Measurements from ENCODE around the gene ASIC3. TPM values are rescaled to one million over a fixed set of nuclear protein-coding genes. Genes with fewer than 3 reads are reported as not detected.

Gene ASIC3
- total RNA-seq, 2 donors from 2014 or later: 2.5 to 3.0 TPM

DNA sequence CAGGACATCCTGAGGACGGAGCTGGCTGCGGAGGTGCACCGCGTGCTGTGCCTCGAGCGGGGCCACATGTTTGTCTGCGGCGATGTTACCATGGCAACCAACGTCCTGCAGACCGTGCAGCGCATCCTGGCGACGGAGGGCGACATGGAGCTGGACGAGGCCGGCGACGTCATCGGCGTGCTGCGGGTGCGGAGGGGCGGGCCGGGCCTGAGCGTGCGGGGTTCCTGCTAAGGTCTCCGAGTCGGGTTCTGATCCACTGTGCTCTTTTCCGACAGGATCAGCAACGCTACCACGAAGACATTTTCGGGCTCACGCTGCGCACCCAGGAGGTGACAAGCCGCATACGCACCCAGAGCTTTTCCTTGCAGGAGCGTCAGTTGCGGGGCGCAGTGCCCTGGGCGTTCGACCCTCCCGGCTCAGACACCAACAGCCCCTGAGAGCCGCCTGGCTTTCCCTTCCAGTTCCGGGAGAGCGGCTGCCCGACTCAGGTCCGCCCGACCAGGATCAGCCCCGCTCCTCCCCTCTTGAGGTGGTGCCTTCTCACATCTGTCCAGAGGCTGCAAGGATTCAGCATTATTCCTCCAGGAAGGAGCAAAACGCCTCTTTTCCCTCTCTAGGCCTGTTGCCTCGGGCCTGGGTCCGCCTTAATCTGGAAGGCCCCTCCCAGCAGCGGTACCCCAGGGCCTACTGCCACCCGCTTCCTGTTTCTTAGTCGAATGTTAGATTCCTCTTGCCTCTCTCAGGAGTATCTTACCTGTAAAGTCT is 34.4 kb upstream of the ASIC3 start:
- Mint-ChIP-seq H3K4me3 (peak overlapping the region; percentile 50), H3K4me1 (peaks cover 21% of the 10 kb centered on the region), H3K36me3 (ENCODE audit: low read depth) (no peaks in the 10 kb centered on the region), H3K9me3 (peaks cover 3% of the 10 kb centered on the region), H3K27me3 (ENCODE audit: insufficient read depth) (peaks cover 75% of the 10 kb centered on the region), H3K27ac (peak overlapping the region; percentile 36)
- DNase-seq: peak; percentile 93
- Histone ChIP-seq H3K27me3 (ENCODE audit: control insufficient read depth, insufficient read depth, low read length, poor library complexity, severe bottlenecking) (peaks cover 24% of the 10 kb centered on the region), H3K36me3 (ENCODE audit: control insufficient read depth, insufficient read depth, low read length) (no peaks in the 10 kb centered on the region), H3K9me3 (ENCODE audit: control insufficient read depth, low read length) (no peaks in the 10 kb centered on the region), H3K27ac (ENCODE audit: low read depth, low read length) (no peak overlapping the region), H3K4me1 (ENCODE audit: control insufficient read depth, insufficient read depth, low read length) (peaks cover 9% of the 10 kb centered on the region), H3K4me3 (ENCODE audit: low read length) (no peak overlapping the region), H3K9ac (ENCODE audit: extremely low read depth, low read length, poor library complexity, severe bottlenecking) (no peak overlapping the region)
- WGBS, 2 experiments (ENCODE audit: insufficient coverage in 1 of 2, insufficient read length in 1 of 2): 63 to 78% methylated on average over 47 to 55 of the region's 55 CpGs
- TF ChIP-seq, protein P1, sequence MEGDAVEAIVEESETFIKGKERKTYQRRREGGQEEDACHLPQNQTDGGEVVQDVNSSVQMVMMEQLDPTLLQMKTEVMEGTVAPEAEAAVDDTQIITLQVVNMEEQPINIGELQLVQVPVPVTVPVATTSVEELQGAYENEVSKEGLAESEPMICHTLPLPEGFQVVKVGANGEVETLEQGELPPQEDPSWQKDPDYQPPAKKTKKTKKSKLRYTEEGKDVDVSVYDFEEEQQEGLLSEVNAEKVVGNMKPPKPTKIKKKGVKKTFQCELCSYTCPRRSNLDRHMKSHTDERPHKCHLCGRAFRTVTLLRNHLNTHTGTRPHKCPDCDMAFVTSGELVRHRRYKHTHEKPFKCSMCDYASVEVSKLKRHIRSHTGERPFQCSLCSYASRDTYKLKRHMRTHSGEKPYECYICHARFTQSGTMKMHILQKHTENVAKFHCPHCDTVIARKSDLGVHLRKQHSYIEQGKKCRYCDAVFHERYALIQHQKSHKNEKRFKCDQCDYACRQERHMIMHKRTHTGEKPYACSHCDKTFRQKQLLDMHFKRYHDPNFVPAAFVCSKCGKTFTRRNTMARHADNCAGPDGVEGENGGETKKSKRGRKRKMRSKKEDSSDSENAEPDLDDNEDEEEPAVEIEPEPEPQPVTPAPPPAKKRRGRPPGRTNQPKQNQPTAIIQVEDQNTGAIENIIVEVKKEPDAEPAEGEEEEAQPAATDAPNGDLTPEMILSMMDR (conservative IDR thresholded peaks at IDR 0.05): no peak

GRCh38 chr7:151014950-151015349 is 33.4 kb upstream of the ASIC3 start:
- no peak overlapping the region for H3K4me3 ChIP-seq (ENCODE audit: low read length)
- WGBS, 2 experiments (ENCODE audit: insufficient coverage in 1 of 2, insufficient read length in 1 of 2): 90 to 91% methylated on average over 8 of the region's 8 CpGs

DNA sequence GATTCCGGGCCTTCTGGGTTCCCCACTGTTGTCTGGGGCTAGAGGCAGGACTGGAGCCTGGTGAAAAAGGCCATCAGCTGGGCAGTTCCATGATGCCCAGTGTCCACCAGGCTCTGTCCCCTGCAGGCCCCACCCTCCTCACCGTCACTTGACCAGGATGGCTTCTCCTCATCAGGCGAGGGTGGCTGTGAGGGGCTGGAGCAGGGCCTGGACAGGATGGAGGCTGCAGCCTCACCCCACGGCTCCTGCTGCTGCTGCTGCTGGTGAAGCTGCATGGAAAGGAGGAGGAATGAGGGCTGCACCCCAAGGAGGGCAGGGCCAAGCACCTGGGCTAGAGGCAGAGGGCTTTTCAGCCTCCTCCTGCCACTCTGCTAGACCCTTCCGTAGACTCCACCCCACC is 32.4 kb upstream of the ASIC3 start:
- DNase-seq: no peak
- Mint-ChIP-seq H3K27me3 (ENCODE audit: insufficient read depth) (peaks cover 91% of the 10 kb centered on the region), H3K36me3 (ENCODE audit: low read depth) (no peaks in the 10 kb centered on the region), H3K4me3 (no peak overlapping the region), H3K9me3 (peaks cover 3% of the 10 kb centered on the region), H3K27ac (no peak overlapping the region), H3K4me1 (peaks cover 24% of the 10 kb centered on the region)
- H3K27me3 ChIP-seq (ENCODE audit: control insufficient read depth, insufficient read depth, low read length, poor library complexity, severe bottlenecking): peaks cover 45% of the 10 kb centered on the region
- no peak overlapping the region for H3K27ac ChIP-seq (ENCODE audit: low read depth, low read length)
- 87 to 100% methylated on average over 2 to 5 of the region's 5 CpGs for WGBS, 2 experiments (ENCODE audit: insufficient coverage in 1 of 2, insufficient read length in 1 of 2)
- H3K4me3 ChIP-seq (ENCODE audit: low read length): no peak overlapping the region
- H3K36me3 ChIP-seq (ENCODE audit: control insufficient read depth, insufficient read depth, low read length): no peaks in the 10 kb centered on the region
- H3K4me1 ChIP-seq (ENCODE audit: control insufficient read depth, insufficient read depth, low read length): no peaks in the 10 kb centered on the region
- no peak overlapping the region for H3K9ac ChIP-seq (ENCODE audit: extremely low read depth, low read length, poor library complexity, severe bottlenecking)
- TF ChIP-seq, protein P1 (conservative IDR thresholded peaks at IDR 0.05): no peak
- no peaks in the 10 kb centered on the region for H3K9me3 ChIP-seq (ENCODE audit: control insufficient read depth, low read length)

More at GRCh38 chr7:151014950-151015349, 33.4 kb upstream of the ASIC3 start:
- Histone ChIP-seq H3K36me3 (ENCODE audit: control insufficient read depth, insufficient read depth, low read length) (no peaks in the 10 kb centered on the region), H3K4me1 (ENCODE audit: control insufficient read depth, insufficient read depth, low read length) (peaks cover 6% of the 10 kb centered on the region), H3K27ac (ENCODE audit: low read depth, low read length) (no peak overlapping the region), H3K9me3 (ENCODE audit: control insufficient read depth, low read length) (no peaks in the 10 kb centered on the region), H3K9ac (ENCODE audit: extremely low read depth, low read length, poor library complexity, severe bottlenecking) (no peak overlapping the region), H3K27me3 (ENCODE audit: control insufficient read depth, insufficient read depth, low read length, poor library complexity, severe bottlenecking) (peaks cover 34% of the 10 kb centered on the region)
- H3K36me3 Mint-ChIP-seq (ENCODE audit: low read depth): no peaks in the 10 kb centered on the region
- no peak for DNase-seq
- H3K4me1 Mint-ChIP-seq: peaks cover 21% of the 10 kb centered on the region
- no peak overlapping the region for H3K4me3 Mint-ChIP-seq
- TF ChIP-seq, protein P1 (conservative IDR thresholded peaks at IDR 0.05): no peak
- peaks cover 86% of the 10 kb centered on the region for H3K27me3 Mint-ChIP-seq (ENCODE audit: insufficient read depth)
- no peak overlapping the region for H3K27ac Mint-ChIP-seq
- H3K9me3 Mint-ChIP-seq: peaks cover 3% of the 10 kb centered on the region

Data from endodermal cell (in vitro differentiated cells).